Stimulated activated CD4-positive, alpha-beta T cell treated with anti-CD3 and anti-CD28 coated beads, Interleukin-12 subunit alpha, Interleukin-12 subunit beta, amount 100 ng/mL, for 48 hours (primary cell): ENCODE data around the gene MUC2.

Source experiments
- DNase-seq, 3 donors: peaks; one replicate each; pipeline ENCODE4 v3.0.0-alpha.2; 2020; ENCODE audit warnings: low read depth in 2 of 3, low spot score in 1 of 3

Gene MUC2

GRCh38 chr11:1118755-1119603 lies 44.3 kb downstream of the MUC2 start:
- no peak for DNase-seq

GRCh38 chr11:1119604-1120146 lies 45.0 kb downstream of the MUC2 start:
- DNase-seq, result no peak

GRCh38 chr11:1120532-1121330 lies 46.1 kb downstream of the MUC2 start:
- no peak for DNase-seq

- no peak for DNase-seq
Measured at GRCh38 chr11:1121331-1121812, 46.7 kb downstream of the MUC2 start.

GRCh38 chr11:1121813-1122663 lies 47.4 kb downstream of the MUC2 start:
- DNase-seq, result no peak

- no peak for DNase-seq
Measured at GRCh38 chr11:1122664-1123002, 48.0 kb downstream of the MUC2 start.

GRCh38 chr11:1123970-1124369 lies 49.3 kb downstream of the MUC2 start:
- DNase-seq, result no peak
